Activated naive CD8-positive, alpha-beta T cell (primary cell): ENCODE data around the gene UTS2.

Source experiments
- H3K27ac Mint-ChIP-seq: one replicate; pipeline ENCODE4 v1.8.0; 2021; ENCODE audit warnings: mixed read lengths
- H3K27me3 Mint-ChIP-seq: one replicate; pipeline ENCODE4 v1.8.0; 2021; ENCODE audit warnings: mixed read lengths
- H3K36me3 Mint-ChIP-seq: one replicate; pipeline ENCODE4 v1.8.0; 2021; ENCODE audit warnings: mixed read lengths
- H3K4me1 Mint-ChIP-seq: one replicate; pipeline ENCODE4 v1.8.0; 2021; ENCODE audit warnings: low read depth, mixed read lengths
- H3K4me3 Mint-ChIP-seq: one replicate; pipeline ENCODE4 v1.8.0; 2021; ENCODE audit warnings: mild to moderate bottlenecking, mixed read lengths
- H3K9me3 Mint-ChIP-seq: one replicate; pipeline ENCODE4 v1.8.0; 2021; ENCODE audit warnings: low read depth, mixed read lengths

UTS2 gene

GRCh38 chr1:7850786-7851185, 2.1 kb downstream of the UTS2 start:
- H3K9me3 Mint-ChIP-seq, result no peaks in the 10 kb centered on the region
- H3K27me3 Mint-ChIP-seq, result peaks cover 4% of the 10 kb centered on the region
- H3K27ac Mint-ChIP-seq, result no peak overlapping the region
- H3K36me3 Mint-ChIP-seq, result no peaks in the 10 kb centered on the region
- H3K4me1 Mint-ChIP-seq, result no peaks in the 10 kb centered on the region
- H3K4me3 Mint-ChIP-seq, result no peak overlapping the region

GRCh38 chr1:7847599-7847998, 5.3 kb downstream of the UTS2 start:
- Mint-ChIP-seq H3K4me3 (no peak overlapping the region), H3K9me3 (no peaks in the 10 kb centered on the region)

GRCh38 chr1:7846656-7847055, 6.2 kb downstream of the UTS2 start:
- no peaks in the 10 kb centered on the region for H3K4me1 Mint-ChIP-seq
- peaks cover 3% of the 10 kb centered on the region for H3K36me3 Mint-ChIP-seq
- peaks cover 3% of the 10 kb centered on the region for H3K27me3 Mint-ChIP-seq
- no peaks in the 10 kb centered on the region for H3K9me3 Mint-ChIP-seq
- no peak overlapping the region for H3K27ac Mint-ChIP-seq
- H3K4me3 Mint-ChIP-seq, result no peak overlapping the region

More at GRCh38 chr1:7847599-7847998, 5.3 kb downstream of the UTS2 start:
- Mint-ChIP-seq H3K27me3 (peaks cover 3% of the 10 kb centered on the region), H3K4me1 (no peaks in the 10 kb centered on the region), H3K27ac (no peak overlapping the region), H3K36me3 (peaks cover 3% of the 10 kb centered on the region)

GRCh38 chr1:7845761-7846160, 7.1 kb downstream of the UTS2 start:
- H3K27me3 Mint-ChIP-seq, result no peaks in the 10 kb centered on the region
- peaks cover 6% of the 10 kb centered on the region for H3K36me3 Mint-ChIP-seq
- H3K4me1 Mint-ChIP-seq, result no peaks in the 10 kb centered on the region
- H3K4me3 Mint-ChIP-seq, result no peak overlapping the region
- no peak overlapping the region for H3K27ac Mint-ChIP-seq
- no peaks in the 10 kb centered on the region for H3K9me3 Mint-ChIP-seq

GRCh38 chr1:7842517-7842916, 10.3 kb downstream of the UTS2 start:
- Mint-ChIP-seq H3K4me1 (no peaks in the 10 kb centered on the region), H3K27ac (no peak overlapping the region), H3K9me3 (peaks cover 7% of the 10 kb centered on the region), H3K36me3 (peaks cover 28% of the 10 kb centered on the region), H3K27me3 (no peaks in the 10 kb centered on the region), H3K4me3 (no peak overlapping the region)

- Mint-ChIP-seq H3K9me3 (peaks cover 7% of the 10 kb centered on the region), H3K4me3 (no peak overlapping the region), H3K27ac (no peak overlapping the region), H3K27me3 (no peaks in the 10 kb centered on the region), H3K36me3 (peaks cover 46% of the 10 kb centered on the region), H3K4me1 (no peaks in the 10 kb centered on the region)
Observed at GRCh38 chr1:7839526-7839925, 13.3 kb downstream of the UTS2 start.

- no peak overlapping the region for H3K4me3 Mint-ChIP-seq
- no peaks in the 10 kb centered on the region for H3K27me3 Mint-ChIP-seq
- peaks cover 46% of the 10 kb centered on the region for H3K36me3 Mint-ChIP-seq
- H3K9me3 Mint-ChIP-seq, result peaks cover 7% of the 10 kb centered on the region
- no peaks in the 10 kb centered on the region for H3K4me1 Mint-ChIP-seq
- no peak overlapping the region for H3K27ac Mint-ChIP-seq
Observed at GRCh38 chr1:7838714-7839113, 14.2 kb downstream of the UTS2 start.

- Mint-ChIP-seq H3K4me3 (no peak overlapping the region), H3K27ac (no peak overlapping the region), H3K4me1 (peaks cover 4% of the 10 kb centered on the region), H3K36me3 (peaks cover 21% of the 10 kb centered on the region), H3K9me3 (no peaks in the 10 kb centered on the region), H3K27me3 (no peaks in the 10 kb centered on the region)
Observed at GRCh38 chr1:7833035-7833434, 19.8 kb downstream of the UTS2 start.

- H3K4me3 Mint-ChIP-seq, result no peak overlapping the region
- H3K27me3 Mint-ChIP-seq, result no peaks in the 10 kb centered on the region
- no peak overlapping the region for H3K27ac Mint-ChIP-seq
- peaks cover 4% of the 10 kb centered on the region for H3K4me1 Mint-ChIP-seq
- no peaks in the 10 kb centered on the region for H3K9me3 Mint-ChIP-seq
- peaks cover 14% of the 10 kb centered on the region for H3K36me3 Mint-ChIP-seq
Observed at GRCh38 chr1:7831458-7831857, 21.4 kb downstream of the UTS2 start.

- H3K4me1 Mint-ChIP-seq, result peaks cover 4% of the 10 kb centered on the region
- H3K9me3 Mint-ChIP-seq, result no peaks in the 10 kb centered on the region
- peaks cover 8% of the 10 kb centered on the region for H3K36me3 Mint-ChIP-seq
Observed at GRCh38 chr1:7827126-7827955, 25.5 kb downstream of the UTS2 start.

GRCh38 chr1:7826363-7826762, 26.5 kb downstream of the UTS2 start:
- H3K36me3 Mint-ChIP-seq, result peaks cover 12% of the 10 kb centered on the region
- H3K9me3 Mint-ChIP-seq, result no peaks in the 10 kb centered on the region
- no peaks in the 10 kb centered on the region for H3K27me3 Mint-ChIP-seq
- peak overlapping the region; percentile 89 for H3K4me3 Mint-ChIP-seq
- no peak overlapping the region for H3K27ac Mint-ChIP-seq
- H3K4me1 Mint-ChIP-seq, result peaks cover 2% of the 10 kb centered on the region

More at GRCh38 chr1:7827126-7827955, 25.5 kb downstream of the UTS2 start:
- Mint-ChIP-seq H3K4me3 (peak overlapping the region; percentile 89), H3K27me3 (no peaks in the 10 kb centered on the region), H3K27ac (peak overlapping the region; percentile 91)

GRCh38 chr1:7824701-7825100, 28.2 kb downstream of the UTS2 start:
- no peaks in the 10 kb centered on the region for H3K27me3 Mint-ChIP-seq
- H3K36me3 Mint-ChIP-seq, result peaks cover 27% of the 10 kb centered on the region
- no peak overlapping the region for H3K27ac Mint-ChIP-seq
- H3K4me1 Mint-ChIP-seq, result peaks cover 2% of the 10 kb centered on the region
- no peak overlapping the region for H3K4me3 Mint-ChIP-seq
- no peaks in the 10 kb centered on the region for H3K9me3 Mint-ChIP-seq

- H3K4me1 Mint-ChIP-seq, result no peaks in the 10 kb centered on the region
- no peak overlapping the region for H3K27ac Mint-ChIP-seq
- no peaks in the 10 kb centered on the region for H3K27me3 Mint-ChIP-seq
- H3K9me3 Mint-ChIP-seq, result no peaks in the 10 kb centered on the region
- H3K4me3 Mint-ChIP-seq, result no peak overlapping the region
- peaks cover 22% of the 10 kb centered on the region for H3K36me3 Mint-ChIP-seq
Observed at GRCh38 chr1:7821282-7821681, 31.6 kb downstream of the UTS2 start.

- H3K9me3 Mint-ChIP-seq, result peaks cover 15% of the 10 kb centered on the region
Observed at GRCh38 chr1:7813677-7814373, 39.0 kb downstream of the UTS2 start.

GRCh38 chr1:7811476-7811875, 41.4 kb downstream of the UTS2 start:
- no peaks in the 10 kb centered on the region for H3K27me3 Mint-ChIP-seq
- H3K27ac Mint-ChIP-seq, result no peak overlapping the region
- H3K4me1 Mint-ChIP-seq, result no peaks in the 10 kb centered on the region
- H3K9me3 Mint-ChIP-seq, result peaks cover 15% of the 10 kb centered on the region
- peaks cover 29% of the 10 kb centered on the region for H3K36me3 Mint-ChIP-seq
- H3K4me3 Mint-ChIP-seq, result no peak overlapping the region

More at GRCh38 chr1:7813677-7814373, 39.0 kb downstream of the UTS2 start:
- no peak overlapping the region for H3K4me3 Mint-ChIP-seq
- no peaks in the 10 kb centered on the region for H3K4me1 Mint-ChIP-seq
- H3K27me3 Mint-ChIP-seq, result no peaks in the 10 kb centered on the region
- H3K27ac Mint-ChIP-seq, result no peak overlapping the region
- peaks cover 26% of the 10 kb centered on the region for H3K36me3 Mint-ChIP-seq
